Fibroblast of skin of left quadriceps (primary cell): ENCODE results near the gene POLL.

ENCODE experiments used
- DNase-seq, 2 experiments: peaks; one replicate each; pipeline ENCODE4 v3.0.0-alpha.2; 2013; ENCODE audit warnings: low read depth in 2 of 2

POLL gene

GRCh38 chr10:101573885-101574753 lies 13.9 kb downstream of the POLL start:
- no peak for DNase-seq

- DNase-seq, result no peak
These were observed 15.3 kb downstream of the POLL start for GRCh38 chr10:101572785-101573184.

- DNase-seq, result no peak
These were observed 15.9 kb downstream of the POLL start for GRCh38 chr10:101572126-101572525.

GRCh38 chr10:101571271-101571925 lies 16.7 kb downstream of the POLL start:
- DNase-seq, result no peak

- DNase-seq, result no peak
These were observed 17.4 kb downstream of the POLL start for GRCh38 chr10:101570428-101571270.

- DNase-seq, result peak; percentile 23 to 31
These were observed 18.2 kb downstream of the POLL start for GRCh38 chr10:101569622-101570427.

GRCh38 chr10:101569323-101569621 lies 18.8 kb downstream of the POLL start:
- DNase-seq, result no peak

- DNase-seq, result no peak
These were observed 19.9 kb downstream of the POLL start for GRCh38 chr10:101568054-101568745.

- DNase-seq, result no peak
These were observed 20.7 kb downstream of the POLL start for GRCh38 chr10:101567165-101568006.

- no peak for DNase-seq
These were observed 21.5 kb downstream of the POLL start for GRCh38 chr10:101566333-101567164.

GRCh38 chr10:101565936-101566332 lies 22.1 kb downstream of the POLL start:
- DNase-seq, result no peak

GRCh38 chr10:101565370-101565900 lies 22.6 kb downstream of the POLL start:
- no peak for DNase-seq

GRCh38 chr10:101564490-101564991 lies 23.5 kb downstream of the POLL start:
- DNase-seq, result no peak

- DNase-seq, result no peak
These were observed 24.5 kb downstream of the POLL start for GRCh38 chr10:101563497-101564040.

GRCh38 chr10:101563007-101563406 lies 25.1 kb downstream of the POLL start:
- no peak for DNase-seq

- no peak for DNase-seq
These were observed 25.8 kb downstream of the POLL start for GRCh38 chr10:101562231-101562630.

- DNase-seq, result no peak
These were observed 26.8 kb downstream of the POLL start for GRCh38 chr10:101561068-101561915.
